Endothelial cell of umbilical vein (primary cell): Measurements from ENCODE around the gene DMXL1.

Source experiments
- POLR2AphosphoS5 ChIP-seq: IDR thresholded peaks from 2 replicates; pipeline ENCODE4 v1.6.1; 2012; ENCODE audit warnings: low read depth, mild to moderate bottlenecking, control low read depth, low read length, moderate library complexity; ENCODE audit not compliant: insufficient read depth
- TF ChIP-seq, protein P1 (sequence below), 2 donors: IDR thresholded peaks; 1 replicate in 1 of 2; 2 replicates in 1 of 2; pipeline ENCODE4 v1.5.1; 2011; ENCODE audit warnings: low read length in 2 of 2, mild to moderate bottlenecking in 2 of 2, moderate library complexity in 2 of 2, control low read depth in 1 of 2, inconsistent platforms in 1 of 2, low read depth in 1 of 2; ENCODE audit not compliant: insufficient read depth in 1 of 2; ENCODE audit errors: extremely low read depth in 1 of 2

DNA sequence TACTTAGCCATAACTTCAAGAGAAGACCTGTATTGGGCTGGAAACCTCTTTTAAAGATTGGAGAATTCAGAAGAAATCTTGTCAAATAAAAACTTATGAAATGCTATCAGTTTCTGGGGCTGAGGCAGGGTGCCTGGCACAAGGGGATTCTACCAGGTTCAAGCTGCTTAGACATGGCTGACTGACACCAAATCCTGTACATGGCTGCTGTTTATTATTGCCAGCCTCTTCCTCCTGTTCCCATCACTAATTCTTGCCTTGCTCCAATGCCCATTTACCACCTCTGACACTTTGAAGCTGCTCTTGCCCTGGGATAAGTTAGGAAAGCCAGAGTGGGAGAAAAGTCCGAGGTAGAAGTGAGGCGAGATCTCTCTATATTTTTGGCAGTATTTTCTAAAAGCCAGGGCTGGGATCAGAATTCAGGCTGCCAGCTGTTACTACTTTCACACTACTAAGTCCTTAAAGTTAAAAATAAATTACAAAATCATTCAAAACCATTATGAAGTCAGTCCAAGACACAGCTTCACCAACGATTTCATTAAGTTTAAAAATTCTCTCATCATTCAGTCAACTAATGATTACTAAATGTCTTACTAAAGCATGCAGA lies 218.7 kb downstream of the DMXL1 start:
- TF ChIP-seq, protein P1, sequence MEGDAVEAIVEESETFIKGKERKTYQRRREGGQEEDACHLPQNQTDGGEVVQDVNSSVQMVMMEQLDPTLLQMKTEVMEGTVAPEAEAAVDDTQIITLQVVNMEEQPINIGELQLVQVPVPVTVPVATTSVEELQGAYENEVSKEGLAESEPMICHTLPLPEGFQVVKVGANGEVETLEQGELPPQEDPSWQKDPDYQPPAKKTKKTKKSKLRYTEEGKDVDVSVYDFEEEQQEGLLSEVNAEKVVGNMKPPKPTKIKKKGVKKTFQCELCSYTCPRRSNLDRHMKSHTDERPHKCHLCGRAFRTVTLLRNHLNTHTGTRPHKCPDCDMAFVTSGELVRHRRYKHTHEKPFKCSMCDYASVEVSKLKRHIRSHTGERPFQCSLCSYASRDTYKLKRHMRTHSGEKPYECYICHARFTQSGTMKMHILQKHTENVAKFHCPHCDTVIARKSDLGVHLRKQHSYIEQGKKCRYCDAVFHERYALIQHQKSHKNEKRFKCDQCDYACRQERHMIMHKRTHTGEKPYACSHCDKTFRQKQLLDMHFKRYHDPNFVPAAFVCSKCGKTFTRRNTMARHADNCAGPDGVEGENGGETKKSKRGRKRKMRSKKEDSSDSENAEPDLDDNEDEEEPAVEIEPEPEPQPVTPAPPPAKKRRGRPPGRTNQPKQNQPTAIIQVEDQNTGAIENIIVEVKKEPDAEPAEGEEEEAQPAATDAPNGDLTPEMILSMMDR (IDR thresholded peaks at IDR 0.05; ENCODE audit: extremely low read depth in 1 of 2, insufficient read depth in 1 of 2, low read depth in 1 of 2, low read length in 2 of 2), result no peak
- no peak for TF ChIP-seq POLR2AphosphoS5
